ENCODE measurements around the gene NRP1. TPM values are rescaled to one million over a fixed set of nuclear protein-coding genes. Genes with fewer than 3 reads are reported as not detected.

Gene NRP1
- total RNA-seq, 3 donors from 2014 or later = 12.3 to 52.3 (median 33.2) TPM

DNA sequence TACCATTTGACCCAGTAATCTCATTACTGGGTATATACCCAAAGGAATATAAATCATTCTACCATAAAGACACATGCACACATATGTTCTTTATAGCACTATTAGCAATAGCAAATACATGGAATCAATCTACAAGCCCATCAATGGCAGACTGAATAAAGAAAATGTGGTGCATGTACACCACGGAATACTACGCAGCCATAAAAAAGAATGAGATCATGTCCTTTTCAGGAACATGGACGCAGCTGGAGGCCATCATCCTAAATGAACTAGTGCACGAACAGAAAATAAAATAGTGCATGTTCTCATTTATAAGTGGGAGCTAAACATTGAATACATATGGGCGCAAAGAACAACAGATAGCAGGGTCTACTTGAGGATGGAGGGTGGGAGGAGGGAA lies 26.6 kb downstream of the NRP1 start:
- no peak for ATAC-seq
- intact Hi-C loops (cut with DNase I, micrococcal nuclease) = no loop called here
- H3K36me3 ChIP-seq (ENCODE audit: low read depth) = no peaks in the 10 kb centered on the region
- no peaks in the 10 kb centered on the region for H3K9me3 ChIP-seq
- H3K4me3 ChIP-seq = no peak overlapping the region
- no peaks in the 10 kb centered on the region for H3K4me1 ChIP-seq (ENCODE audit: low read depth)
- TF ChIP-seq, protein P1, sequence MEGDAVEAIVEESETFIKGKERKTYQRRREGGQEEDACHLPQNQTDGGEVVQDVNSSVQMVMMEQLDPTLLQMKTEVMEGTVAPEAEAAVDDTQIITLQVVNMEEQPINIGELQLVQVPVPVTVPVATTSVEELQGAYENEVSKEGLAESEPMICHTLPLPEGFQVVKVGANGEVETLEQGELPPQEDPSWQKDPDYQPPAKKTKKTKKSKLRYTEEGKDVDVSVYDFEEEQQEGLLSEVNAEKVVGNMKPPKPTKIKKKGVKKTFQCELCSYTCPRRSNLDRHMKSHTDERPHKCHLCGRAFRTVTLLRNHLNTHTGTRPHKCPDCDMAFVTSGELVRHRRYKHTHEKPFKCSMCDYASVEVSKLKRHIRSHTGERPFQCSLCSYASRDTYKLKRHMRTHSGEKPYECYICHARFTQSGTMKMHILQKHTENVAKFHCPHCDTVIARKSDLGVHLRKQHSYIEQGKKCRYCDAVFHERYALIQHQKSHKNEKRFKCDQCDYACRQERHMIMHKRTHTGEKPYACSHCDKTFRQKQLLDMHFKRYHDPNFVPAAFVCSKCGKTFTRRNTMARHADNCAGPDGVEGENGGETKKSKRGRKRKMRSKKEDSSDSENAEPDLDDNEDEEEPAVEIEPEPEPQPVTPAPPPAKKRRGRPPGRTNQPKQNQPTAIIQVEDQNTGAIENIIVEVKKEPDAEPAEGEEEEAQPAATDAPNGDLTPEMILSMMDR (IDR thresholded peaks at IDR 0.05) = no peak
- no peak for DNase-seq

DNA sequence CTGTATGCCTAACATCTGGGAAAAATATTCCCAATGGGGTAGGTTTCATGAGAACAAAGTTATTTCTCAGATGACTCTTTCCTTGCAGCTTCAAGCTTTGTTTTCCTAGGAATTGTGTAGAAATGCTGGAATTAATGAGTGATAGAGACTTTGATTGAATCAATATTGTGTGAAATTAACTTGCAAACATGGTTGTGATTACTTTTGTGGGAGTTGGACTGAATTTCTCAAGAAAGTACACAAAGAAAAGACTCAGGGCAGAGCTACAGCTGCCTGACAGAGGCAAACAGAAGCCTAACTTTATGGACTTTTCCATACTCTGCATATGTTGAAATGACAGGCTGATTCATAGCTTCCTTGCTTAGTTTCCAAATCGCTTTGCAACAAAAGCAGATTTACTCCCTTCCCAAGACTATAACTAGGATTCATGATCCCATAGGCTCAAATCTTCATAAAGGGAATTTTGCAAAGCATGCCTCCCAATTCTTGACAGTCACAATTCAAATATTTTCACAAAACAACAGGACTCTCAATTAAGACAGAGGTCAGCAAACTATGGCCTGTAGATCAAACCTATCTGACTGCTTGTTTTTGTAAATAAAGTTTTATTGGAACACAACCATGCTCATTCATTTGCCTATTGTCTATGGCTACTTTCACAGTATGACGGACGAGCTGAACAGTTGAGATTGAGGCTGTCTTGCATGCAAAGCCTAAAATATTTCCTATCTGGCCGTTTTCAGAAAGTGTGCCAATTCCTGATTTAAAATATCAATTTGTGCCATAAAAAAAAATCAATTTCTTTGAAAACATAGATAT lies 27.6 kb downstream of the NRP1 start:
- ATAC-seq (peak; percentile 87), DNase-seq (no peak)
- intact Hi-C loops (cut with DNase I, micrococcal nuclease) = no loop called here
- Histone ChIP-seq H3K4me1 (ENCODE audit: low read depth) (no peaks in the 10 kb centered on the region), H3K4me3 (no peak overlapping the region), H3K9me3 (no peaks in the 10 kb centered on the region), H3K36me3 (ENCODE audit: low read depth) (no peaks in the 10 kb centered on the region)
- TF ChIP-seq, protein P1 (IDR thresholded peaks at IDR 0.05) = no peak

DNA sequence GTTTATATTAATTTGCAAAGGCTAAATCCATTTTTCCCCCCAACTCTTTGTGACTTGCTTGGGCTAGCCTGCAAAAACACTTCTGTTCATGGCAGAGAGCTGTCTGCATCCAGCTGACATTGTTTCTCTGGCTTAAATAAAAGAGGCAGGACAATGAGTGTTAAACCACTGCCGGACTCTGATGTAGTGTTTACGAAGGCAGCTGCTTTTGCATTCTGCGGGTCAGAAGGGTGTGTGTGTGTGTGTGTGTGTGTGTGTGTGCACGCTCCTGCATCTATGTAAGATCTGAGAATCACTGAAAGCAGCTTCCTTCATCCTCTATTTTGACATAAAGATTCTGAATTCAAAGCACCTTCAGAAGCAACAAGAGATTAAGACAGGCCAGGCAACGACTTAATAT lies 28.3 kb downstream of the NRP1 start:
- DNase-seq (no peak), ATAC-seq (peak; percentile 52)
- no peaks in the 10 kb centered on the region for H3K9me3 ChIP-seq
- no peak overlapping the region for H3K4me3 ChIP-seq
- H3K4me1 ChIP-seq (ENCODE audit: low read depth) = no peaks in the 10 kb centered on the region
- no peaks in the 10 kb centered on the region for H3K36me3 ChIP-seq (ENCODE audit: low read depth)
- intact Hi-C loops (cut with DNase I, micrococcal nuclease) = no loop called here
- TF ChIP-seq, protein P1 (IDR thresholded peaks at IDR 0.05) = no peak

DNA sequence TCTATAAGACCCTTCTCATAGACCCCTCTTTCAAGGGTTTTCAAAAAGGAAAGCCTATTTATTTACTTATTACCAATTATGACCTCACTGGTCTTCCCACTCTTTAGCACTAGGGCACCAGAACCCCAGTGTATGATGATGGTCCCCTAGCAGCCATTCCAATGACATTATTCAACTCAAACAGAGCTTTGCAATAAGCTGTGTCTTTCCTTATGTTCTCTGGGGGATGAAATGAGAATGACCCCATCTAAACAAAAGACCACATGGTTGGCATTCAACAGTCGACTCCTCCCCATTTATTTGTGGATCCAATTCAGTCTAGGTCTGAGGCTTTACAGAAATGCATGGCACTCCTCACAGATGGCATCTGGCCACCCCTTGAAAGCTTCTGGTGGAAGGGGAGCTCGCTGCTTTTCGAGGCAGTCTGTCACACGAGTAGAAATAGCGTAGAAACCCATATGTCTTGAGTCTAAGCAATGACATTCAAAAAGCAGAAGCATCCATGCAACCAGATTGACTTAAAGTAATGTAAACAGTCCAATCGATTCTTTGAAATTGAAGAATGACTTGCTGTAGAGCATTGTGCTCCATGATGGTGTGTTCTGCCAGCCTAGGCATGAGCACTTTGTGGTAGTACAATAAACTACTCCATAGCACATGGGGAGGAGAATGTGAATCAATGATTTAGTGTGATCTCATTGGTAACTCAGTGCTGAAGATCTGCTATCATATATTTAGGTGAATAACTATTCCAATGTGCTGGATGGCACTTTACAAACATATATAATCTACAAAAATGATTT lies 29.8 kb downstream of the NRP1 start:
- Histone ChIP-seq H3K9me3 (no peaks in the 10 kb centered on the region), H3K36me3 (ENCODE audit: low read depth) (no peaks in the 10 kb centered on the region), H3K4me3 (no peak overlapping the region), H3K4me1 (ENCODE audit: low read depth) (no peaks in the 10 kb centered on the region)
- TF ChIP-seq, protein P1 (IDR thresholded peaks at IDR 0.05) = no peak
- ATAC-seq = no peak
- no peak for DNase-seq
- intact Hi-C loops (cut with DNase I, micrococcal nuclease) = no loop called here

DNA sequence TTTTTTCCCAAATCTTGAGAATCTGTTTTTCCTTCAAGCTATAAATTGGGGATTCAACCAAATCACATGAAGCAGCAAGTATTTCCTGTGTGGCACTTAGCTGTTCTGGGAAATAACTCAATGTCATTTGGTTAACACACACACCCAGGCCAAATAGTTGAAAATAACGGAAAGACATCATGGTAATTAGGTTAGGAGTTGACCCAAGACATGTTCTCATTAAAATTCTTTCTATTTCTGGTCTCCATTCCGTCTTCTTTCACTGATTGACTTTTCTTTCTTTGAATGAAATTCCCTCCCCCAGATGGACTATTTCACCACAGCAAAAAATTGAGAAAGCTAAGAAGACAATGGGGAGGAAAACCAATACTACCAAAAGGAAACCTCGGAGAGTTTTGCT lies 30.5 kb downstream of the NRP1 start:
- intact Hi-C loops (cut with DNase I, micrococcal nuclease) = no loop called here
- H3K9me3 ChIP-seq = no peaks in the 10 kb centered on the region
- no peaks in the 10 kb centered on the region for H3K36me3 ChIP-seq (ENCODE audit: low read depth)
- no peak overlapping the region for H3K4me3 ChIP-seq
- DNase-seq (no peak), ATAC-seq (no peak)
- TF ChIP-seq, protein P1 (IDR thresholded peaks at IDR 0.05) = no peak
- H3K4me1 ChIP-seq (ENCODE audit: low read depth) = no peaks in the 10 kb centered on the region

Data from mucosa of descending colon (tissue), 3 donors.